ENCODE data around the gene ACTA1.
"Not testable (repeated sequence)": the region's sequence is repeated elsewhere in the genome, so short reads cannot be mapped to it uniquely, and the experiment has no call there.

Gene ACTA1

DNA sequence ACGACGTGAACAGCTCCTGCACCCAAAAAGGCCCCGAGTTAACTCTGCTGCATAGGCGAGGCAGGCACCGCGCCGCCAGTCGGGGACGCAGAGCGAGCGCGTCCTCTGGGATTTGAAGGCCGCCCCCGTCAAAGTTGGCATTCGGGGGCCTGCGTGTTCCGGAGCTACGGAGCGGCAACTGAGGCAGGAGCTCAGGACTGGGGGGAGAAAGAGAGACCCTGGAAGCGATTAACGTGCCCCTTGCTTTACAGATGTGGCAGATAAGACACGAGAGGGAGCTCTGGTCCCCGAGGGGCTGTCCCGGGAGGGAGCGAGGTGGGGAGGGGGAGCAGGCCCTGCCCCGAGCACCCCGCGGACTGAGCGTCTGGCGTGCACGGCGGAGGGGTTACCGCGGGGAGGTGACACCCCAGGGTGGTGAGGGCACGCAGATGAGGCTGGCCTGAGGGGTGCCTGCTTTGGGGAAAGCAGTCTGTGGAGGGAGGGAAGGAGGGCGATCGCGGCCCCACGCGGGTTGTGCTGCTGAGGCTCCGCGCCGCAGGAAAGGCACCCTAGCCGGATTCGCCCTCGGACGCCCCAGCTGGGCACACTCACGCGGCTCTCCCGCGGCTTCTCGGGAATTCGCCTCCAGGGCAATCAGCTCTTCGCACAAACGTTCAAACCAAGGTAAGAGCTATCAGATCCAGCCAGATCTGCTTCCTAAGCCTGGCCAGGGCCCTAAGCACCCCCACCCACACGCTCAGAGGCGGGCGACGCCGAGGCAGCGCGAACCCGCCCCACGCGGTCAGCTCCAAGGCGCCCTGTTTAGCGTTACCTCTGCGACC lies 26.5 kb downstream of the ACTA1 start:
- no peak for DNase-seq

GRCh38 chr1:229406798-229407197 lies 27.1 kb downstream of the ACTA1 start:
- DNase-seq, result no peak

- DNase-seq, result no peak
Observed at GRCh38 chr1:229403573-229403972, 30.3 kb downstream of the ACTA1 start.

DNA sequence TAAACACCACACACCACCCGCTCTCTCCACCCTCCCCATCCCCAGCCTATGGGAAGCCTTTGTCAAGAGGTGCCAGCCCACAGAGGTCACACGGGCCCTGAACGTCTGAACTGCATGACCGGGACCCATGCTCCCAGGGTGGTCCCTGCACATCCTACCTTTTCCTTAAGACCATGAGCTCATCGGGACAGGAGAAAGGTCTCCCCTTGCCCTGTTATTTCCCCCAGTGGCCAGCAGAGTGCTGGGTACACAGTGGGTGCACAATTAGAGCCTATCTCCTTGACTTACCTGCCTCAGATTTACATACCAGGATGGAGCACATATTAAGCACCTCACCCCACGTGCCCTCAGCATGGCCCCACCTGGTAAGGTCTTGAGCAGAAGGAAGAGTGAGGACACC lies 30.9 kb downstream of the ACTA1 start:
- no peak for DNase-seq

GRCh38 chr1:229402329-229402728 lies 31.6 kb downstream of the ACTA1 start:
- not testable (repeated sequence) for DNase-seq

- no peak for DNase-seq
Observed at GRCh38 chr1:229397762-229398161, 36.1 kb downstream of the ACTA1 start.

GRCh38 chr1:229396585-229397206 lies 37.2 kb downstream of the ACTA1 start:
- no peak for DNase-seq

DNA sequence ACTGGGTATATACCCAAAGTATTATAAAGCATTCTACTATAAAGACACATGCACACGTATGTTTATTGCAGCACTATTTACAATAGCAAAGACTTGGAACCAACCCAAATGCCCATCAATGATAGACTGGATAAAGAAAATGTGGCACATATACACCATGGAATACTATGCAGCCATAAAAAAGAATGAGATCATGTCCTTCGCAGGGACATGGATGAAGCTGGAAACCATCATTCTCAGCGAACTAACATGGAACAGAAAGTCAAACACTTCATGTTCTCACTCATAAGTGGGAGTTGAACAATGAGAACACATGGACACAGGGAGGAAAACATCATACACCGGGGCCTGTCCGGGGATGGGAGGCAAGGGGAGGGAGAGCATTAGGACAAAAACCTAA lies 39.4 kb downstream of the ACTA1 start:
- DNase-seq, result not testable (repeated sequence)

GRCh38 chr1:229392936-229393335 lies 41.0 kb downstream of the ACTA1 start:
- DNase-seq, result no peak

GRCh38 chr1:229390130-229390529 lies 43.8 kb downstream of the ACTA1 start:
- DNase-seq, result no peak

- DNase-seq, result peak; percentile 37
Observed at GRCh38 chr1:229388897-229389580, 44.9 kb downstream of the ACTA1 start.

GRCh38 chr1:229385853-229386456 lies 47.9 kb downstream of the ACTA1 start:
- no peak for DNase-seq

DNA sequence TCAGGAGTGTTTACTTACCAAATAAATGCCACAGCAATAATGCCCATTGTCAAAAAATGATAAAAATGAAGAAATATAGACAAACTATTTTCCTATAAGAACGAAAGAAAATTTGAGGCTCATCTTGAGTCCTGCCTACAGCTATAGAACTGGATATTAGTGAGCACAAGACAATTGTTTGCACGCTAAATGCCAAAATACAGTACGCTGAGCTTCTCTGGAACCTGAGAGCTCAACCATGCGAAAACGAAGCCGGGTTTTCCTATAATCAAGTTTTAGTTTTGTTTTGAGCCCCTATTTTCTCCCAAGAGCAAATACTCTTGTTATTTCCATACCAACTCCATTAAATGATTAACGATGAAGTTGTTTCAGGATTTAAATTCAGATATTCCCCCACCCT lies 49.1 kb downstream of the ACTA1 start:
- no peak for DNase-seq

DNA sequence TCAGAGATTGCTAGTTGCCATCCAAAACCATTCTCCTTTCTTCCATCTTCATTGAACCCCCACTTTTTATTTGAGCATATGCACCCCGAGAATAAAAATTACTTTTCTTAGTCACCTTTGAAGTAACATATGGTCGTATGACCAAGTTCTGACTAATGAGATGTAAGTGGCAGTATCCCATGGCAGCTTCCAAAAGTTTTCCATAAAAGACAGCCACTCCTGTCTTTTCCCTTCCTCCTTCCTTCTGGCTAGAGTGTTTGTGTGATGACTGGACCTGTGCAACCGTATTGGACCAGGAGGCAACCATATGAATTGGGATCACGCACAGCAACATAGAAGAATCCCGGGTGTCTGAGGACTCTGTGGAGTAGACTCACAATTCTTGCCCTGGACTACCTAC lies 49.9 kb downstream of the ACTA1 start:
- peak; percentile 14 for DNase-seq

DNA sequence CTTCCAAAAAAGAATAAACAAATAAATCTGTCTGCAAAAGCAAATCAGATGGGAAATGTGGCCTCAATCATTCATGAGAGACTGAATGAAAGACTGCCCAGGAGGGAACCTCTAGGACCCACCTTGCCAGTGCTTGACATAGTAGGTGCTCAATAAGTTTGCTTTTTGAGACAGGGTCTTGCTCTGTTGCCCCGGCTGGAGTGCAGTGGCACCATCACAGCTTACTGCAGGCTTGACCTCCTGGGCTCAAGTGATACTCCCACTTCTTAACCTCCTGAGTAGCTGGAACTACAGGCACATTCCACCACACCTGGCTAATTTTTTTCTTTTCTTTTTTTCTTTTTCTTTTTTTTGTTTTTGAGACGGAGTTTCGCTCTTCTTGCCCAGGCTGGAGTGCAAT lies 50.7 kb downstream of the ACTA1 start:
- no peak for DNase-seq
